HEK293T (cell line): ENCODE measurements around the gene RRAS2.

ENCODE experiments used
- ARNT ChIP-seq: fragments of 450-650 bp; IDR thresholded peaks from 2 replicates; pipeline ENCODE4 v1.6.1; 2017; ENCODE audit warnings: mild to moderate bottlenecking
- BHLHE40 ChIP-seq: fragments of 450-650 bp; IDR thresholded peaks from 2 replicates; pipeline ENCODE4 v1.6.1; 2016; ENCODE audit warnings: mild to moderate bottlenecking, moderate library complexity, borderline replicate concordance
- ELF4 ChIP-seq: fragments of 450-650 bp; IDR thresholded peaks from 2 replicates; pipeline ENCODE4 v1.6.1; 2017; ENCODE audit warnings: antibody characterized with exemption
- FOXA1 ChIP-seq: fragments of 450-650 bp; IDR thresholded peaks from 2 replicates; pipeline ENCODE4 v1.6.1; 2016; ENCODE audit warnings: mild to moderate bottlenecking
- FOXK2 ChIP-seq: fragments of 450-650 bp; IDR thresholded peaks from 2 replicates; pipeline ENCODE4 v1.6.1; 2016; ENCODE audit warnings: mild to moderate bottlenecking
- FOXM1 ChIP-seq: fragments of 450-650 bp; IDR thresholded peaks from 2 replicates; pipeline ENCODE4 v1.6.1; 2017; ENCODE audit warnings: mild to moderate bottlenecking, borderline replicate concordance
- HDGF ChIP-seq: fragments of 450-650 bp; IDR thresholded peaks from 2 replicates; pipeline ENCODE4 v1.6.1; 2017; ENCODE audit warnings: antibody characterized with exemption, borderline replicate concordance
- L3MBTL2 ChIP-seq: fragments of 450-650 bp; conservative IDR thresholded peaks from 2 replicates; pipeline ENCODE4 v1.6.1; 2016; ENCODE audit warnings: mild to moderate bottlenecking
- NFRKB ChIP-seq: fragments of 450-650 bp; IDR thresholded peaks from 2 replicates; pipeline ENCODE4 v1.6.1; 2016; ENCODE audit warnings: mild to moderate bottlenecking, moderate library complexity
- SP1 ChIP-seq: fragments of 450-650 bp; IDR thresholded peaks from 2 replicates; pipeline ENCODE4 v1.6.1; 2017
- SUZ12 ChIP-seq: fragments of 450-650 bp; IDR thresholded peaks from 2 replicates; pipeline ENCODE4 v1.6.1; 2016; ENCODE audit warnings: mild to moderate bottlenecking
- TARDBP ChIP-seq: fragments of 450-650 bp; IDR thresholded peaks from 2 replicates; pipeline ENCODE4 v1.6.1; 2016
- ZNF384 ChIP-seq: fragments of 450-650 bp; IDR thresholded peaks from 2 replicates; pipeline ENCODE4 v1.6.1; 2016
- TF ChIP-seq, protein P1 (sequence below): fragments of 450-650 bp; IDR thresholded peaks from 2 replicates; pipeline ENCODE4 v1.6.1; 2016

GRCh38 chr11:14262271-14262846 is 96.6 kb downstream of the RRAS2 start:
- TF ChIP-seq BHLHE40 = no peak
- TF ChIP-seq SUZ12 = no peak
- no peak for TF ChIP-seq FOXM1
- TF ChIP-seq ZNF384 = no peak
- no peak for TF ChIP-seq ELF4
- TF ChIP-seq HDGF = no peak
- TF ChIP-seq SP1 = no peak
- no peak for TF ChIP-seq TARDBP
- no peak for TF ChIP-seq FOXK2
- TF ChIP-seq FOXA1 = no peak
- TF ChIP-seq, protein P1, sequence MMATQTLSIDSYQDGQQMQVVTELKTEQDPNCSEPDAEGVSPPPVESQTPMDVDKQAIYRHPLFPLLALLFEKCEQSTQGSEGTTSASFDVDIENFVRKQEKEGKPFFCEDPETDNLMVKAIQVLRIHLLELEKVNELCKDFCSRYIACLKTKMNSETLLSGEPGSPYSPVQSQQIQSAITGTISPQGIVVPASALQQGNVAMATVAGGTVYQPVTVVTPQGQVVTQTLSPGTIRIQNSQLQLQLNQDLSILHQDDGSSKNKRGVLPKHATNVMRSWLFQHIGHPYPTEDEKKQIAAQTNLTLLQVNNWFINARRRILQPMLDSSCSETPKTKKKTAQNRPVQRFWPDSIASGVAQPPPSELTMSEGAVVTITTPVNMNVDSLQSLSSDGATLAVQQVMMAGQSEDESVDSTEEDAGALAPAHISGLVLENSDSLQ = no peak
- no peak for TF ChIP-seq NFRKB
- no peak for TF ChIP-seq ARNT
- no peak for TF ChIP-seq L3MBTL2
